Testis (tissue), 3 donors: ENCODE measurements around the gene IL17REL. TPM values are rescaled to one million over a fixed set of nuclear protein-coding genes. Genes with fewer than 3 reads are reported as not detected.

Experiments used
- DNase-seq: peaks from one replicate; pipeline ENCODE4 v3.0.0-alpha.2; 2019
- H3K27ac ChIP-seq, 2 donors: fragments of 200-600 bp; sonication (generic); one replicate each; pipeline ENCODE4 v1.5.1; 2019
- H3K27me3 ChIP-seq: fragments of 200-600 bp; sonication (generic); one replicate; pipeline ENCODE4 v1.5.1; 2019
- H3K36me3 ChIP-seq: fragments of 200-600 bp; sonication (generic); one replicate; pipeline ENCODE4 v1.5.1; 2017; ENCODE audit warnings: low read depth; ENCODE audit errors: missing control alignments
- H3K4me1 ChIP-seq: fragments of 200-600 bp; sonication (generic); one replicate; pipeline ENCODE4 v1.5.1; 2019
- H3K4me3 ChIP-seq, 2 donors: fragments of 200-600 bp; sonication (generic); one replicate each; pipeline ENCODE4 v1.5.1; 2017 to 2019
- H3K9me3 ChIP-seq: fragments of 200-600 bp; sonication (generic); one replicate; pipeline ENCODE4 v1.5.1; 2017
- POLR2A ChIP-seq: fragments of 450-650 bp; IDR thresholded peaks from one replicate; pipeline ENCODE4 v1.6.1; 2017; ENCODE audit warnings: antibody characterized with exemption, mild to moderate bottlenecking, moderate library complexity
- WGBS, 2 donors: methylation state at CpG; one replicate each; pipeline ENCODE4 v1.1.5; 2018; 5-methylcytosine and 5-hydroxymethylcytosine counted together
- intact Hi-C: fragments of 100-400 bp; cut with DNase I; formaldehyde crosslinking; loops from one replicate; pipeline ENCODE4 v1.15.1; 2023; ENCODE audit warnings: low total_unique reads
- polyA plus RNA-seq: library from polyadenylated mRNA; stranded (reverse); fragments of 350-450 nt; fragmentation: Illumina TruSeq; extraction: RNeasy Lipid Tissue Mini Kit (QIAGEN cat#74804); gene quantifications from one replicate; pipeline ENCODE4 v1.2.3, GENCODE V29; 2014; ENCODE audit warnings: low read depth, low replicate concordance; ENCODE audit not compliant: insufficient read depth
- total RNA-seq, 2 donors: library from RNA; depleted of rRNA; stranded (reverse); fragments of >200 nt; gene quantifications; one replicate each; pipeline ENCODE4 v1.2.3, GENCODE V29; 2016
- TF ChIP-seq, protein P1 (sequence below), 3 experiments: fragments of 450-650 bp in 2 of 3; fragments of 200-600 bp in 1 of 3; sonication (generic) in 1 of 3; IDR thresholded peaks; one replicate each; pipeline ENCODE4 v1.5.1; 2016 to 2019; ENCODE audit warnings: antibody characterized with exemption in 3 of 3, mild to moderate bottlenecking in 2 of 3, moderate library complexity in 1 of 3

IL17REL gene
- total and polyA plus RNA-seq, 3 donors from 2014 or later, result 0.25 to 0.55 (median 0.30) TPM

DNA sequence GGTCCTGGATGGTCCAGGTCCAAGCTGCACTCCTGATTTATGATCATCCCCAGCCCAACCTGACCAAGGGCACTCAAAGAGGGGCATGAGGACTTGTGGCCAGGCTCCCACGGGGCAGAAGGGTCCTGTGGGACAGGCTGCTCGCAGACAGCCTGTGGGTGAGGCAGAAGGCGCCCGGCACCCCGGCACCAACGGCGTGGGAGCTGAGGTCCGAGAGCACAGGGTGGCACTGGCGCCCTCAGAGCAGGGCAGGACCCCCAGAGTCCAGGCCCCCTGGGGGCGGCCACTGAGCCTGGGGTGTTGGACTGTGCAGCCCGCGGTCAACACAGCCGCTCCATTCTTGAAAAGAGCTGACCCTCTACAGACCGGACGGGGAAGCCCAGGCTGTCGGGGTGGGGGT is 3.3 kb downstream of the IL17REL start:
- H3K4me3 ChIP-seq, result no peak overlapping the region
- H3K36me3 ChIP-seq, result no peaks in the 10 kb centered on the region
- 74 to 90% methylated on average over 8 to 16 of the region's 16 CpGs for WGBS, 2 donors
- no peaks in the 10 kb centered on the region for H3K27me3 ChIP-seq
- no peak overlapping the region for H3K27ac ChIP-seq
- TF ChIP-seq, protein P1, sequence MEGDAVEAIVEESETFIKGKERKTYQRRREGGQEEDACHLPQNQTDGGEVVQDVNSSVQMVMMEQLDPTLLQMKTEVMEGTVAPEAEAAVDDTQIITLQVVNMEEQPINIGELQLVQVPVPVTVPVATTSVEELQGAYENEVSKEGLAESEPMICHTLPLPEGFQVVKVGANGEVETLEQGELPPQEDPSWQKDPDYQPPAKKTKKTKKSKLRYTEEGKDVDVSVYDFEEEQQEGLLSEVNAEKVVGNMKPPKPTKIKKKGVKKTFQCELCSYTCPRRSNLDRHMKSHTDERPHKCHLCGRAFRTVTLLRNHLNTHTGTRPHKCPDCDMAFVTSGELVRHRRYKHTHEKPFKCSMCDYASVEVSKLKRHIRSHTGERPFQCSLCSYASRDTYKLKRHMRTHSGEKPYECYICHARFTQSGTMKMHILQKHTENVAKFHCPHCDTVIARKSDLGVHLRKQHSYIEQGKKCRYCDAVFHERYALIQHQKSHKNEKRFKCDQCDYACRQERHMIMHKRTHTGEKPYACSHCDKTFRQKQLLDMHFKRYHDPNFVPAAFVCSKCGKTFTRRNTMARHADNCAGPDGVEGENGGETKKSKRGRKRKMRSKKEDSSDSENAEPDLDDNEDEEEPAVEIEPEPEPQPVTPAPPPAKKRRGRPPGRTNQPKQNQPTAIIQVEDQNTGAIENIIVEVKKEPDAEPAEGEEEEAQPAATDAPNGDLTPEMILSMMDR (IDR thresholded peaks at IDR 0.05), result no peak
- TF ChIP-seq POLR2A, result no peak
- intact Hi-C loops, result no loop called here
- peaks cover 3% of the 10 kb centered on the region for H3K4me1 ChIP-seq
- H3K9me3 ChIP-seq, result no peaks in the 10 kb centered on the region
- DNase-seq, result no peak

DNA sequence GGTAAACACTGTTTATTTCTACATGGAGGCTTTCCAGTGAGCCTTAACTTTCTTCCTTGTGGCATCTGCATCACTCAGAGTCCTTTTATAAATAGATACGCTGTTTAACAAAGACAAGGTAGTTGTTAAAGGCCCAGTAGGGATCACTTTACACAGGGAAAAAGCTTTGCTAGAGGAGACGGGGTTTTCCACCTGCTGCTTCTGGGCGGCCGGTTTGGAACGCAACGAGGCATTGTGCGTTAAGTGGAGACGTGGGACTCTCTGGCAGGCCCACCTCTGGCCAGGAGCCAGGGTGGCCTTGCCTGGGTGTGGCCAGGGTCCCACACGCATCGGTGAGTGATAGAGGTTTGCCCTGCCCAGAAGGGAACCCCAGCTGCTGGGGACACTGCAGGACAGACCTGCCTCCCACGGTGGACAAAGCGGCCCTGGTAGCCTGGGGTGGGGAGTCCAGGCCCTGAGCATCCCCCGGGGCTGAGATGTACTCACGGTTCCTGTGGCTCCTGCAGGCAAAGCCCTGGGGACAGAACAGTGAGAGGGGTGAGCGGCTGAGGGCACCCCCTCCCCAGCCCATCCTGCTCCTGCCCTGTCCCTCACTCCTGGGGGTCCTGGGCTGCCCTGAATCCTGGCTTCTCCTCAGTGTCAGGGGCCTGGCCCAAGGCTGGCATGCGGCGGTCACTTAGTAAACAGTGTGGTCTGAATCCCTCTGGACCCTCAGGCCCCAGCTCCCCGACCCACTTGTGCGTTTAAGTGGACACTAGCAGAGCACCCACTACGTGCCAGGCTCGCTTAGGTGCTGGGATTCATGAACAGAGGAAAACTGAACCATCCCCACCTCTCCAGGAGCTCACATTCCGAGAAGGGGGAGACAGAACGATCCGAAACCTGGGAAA is 4.2 kb downstream of the IL17REL start:
- Histone ChIP-seq H3K36me3 (no peaks in the 10 kb centered on the region), H3K4me1 (peaks cover 3% of the 10 kb centered on the region), H3K4me3 (no peak overlapping the region), H3K27ac (no peak overlapping the region), H3K9me3 (no peaks in the 10 kb centered on the region), H3K27me3 (no peaks in the 10 kb centered on the region)
- 83 to 84% methylated on average over 14 to 24 of the region's 24 CpGs for WGBS, 2 donors
- DNase-seq, result no peak
- TF ChIP-seq, protein P1 (IDR thresholded peaks at IDR 0.05), result no peak
- no peak for TF ChIP-seq POLR2A
- intact Hi-C loops, result no loop called here

DNA sequence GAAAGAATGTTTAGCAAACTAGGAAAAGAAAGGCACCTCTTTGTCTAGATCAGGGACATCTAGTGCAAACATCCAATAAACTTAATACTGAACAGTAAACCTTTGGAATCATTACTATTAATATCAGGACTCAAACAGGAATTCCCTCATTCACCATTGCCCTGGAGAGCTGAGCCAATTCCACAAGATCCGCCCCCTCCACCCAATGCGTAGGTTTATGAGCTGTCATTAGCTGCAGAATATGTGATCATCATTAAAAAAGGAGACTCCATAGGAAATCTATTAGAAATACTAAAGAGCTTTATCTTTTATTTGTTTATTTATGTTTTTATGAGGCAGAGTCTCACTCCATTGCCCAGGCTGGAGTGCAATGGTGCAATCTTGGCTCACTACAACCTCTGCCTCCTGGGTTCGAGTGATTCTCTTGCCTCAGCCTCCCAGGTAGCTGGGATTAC is 5.5 kb downstream of the IL17REL start:
- Histone ChIP-seq H3K36me3 (no peaks in the 10 kb centered on the region), H3K9me3 (no peaks in the 10 kb centered on the region), H3K4me3 (no peak overlapping the region), H3K4me1 (no peaks in the 10 kb centered on the region), H3K27me3 (no peaks in the 10 kb centered on the region), H3K27ac (no peak overlapping the region)
- no peak for DNase-seq
- WGBS, 2 donors, result 93 to 96% methylated on average over 3 of the region's 3 CpGs
- intact Hi-C loops, result no loop called here
- no peak for TF ChIP-seq POLR2A
- TF ChIP-seq, protein P1 (IDR thresholded peaks at IDR 0.05), result no peak

DNA sequence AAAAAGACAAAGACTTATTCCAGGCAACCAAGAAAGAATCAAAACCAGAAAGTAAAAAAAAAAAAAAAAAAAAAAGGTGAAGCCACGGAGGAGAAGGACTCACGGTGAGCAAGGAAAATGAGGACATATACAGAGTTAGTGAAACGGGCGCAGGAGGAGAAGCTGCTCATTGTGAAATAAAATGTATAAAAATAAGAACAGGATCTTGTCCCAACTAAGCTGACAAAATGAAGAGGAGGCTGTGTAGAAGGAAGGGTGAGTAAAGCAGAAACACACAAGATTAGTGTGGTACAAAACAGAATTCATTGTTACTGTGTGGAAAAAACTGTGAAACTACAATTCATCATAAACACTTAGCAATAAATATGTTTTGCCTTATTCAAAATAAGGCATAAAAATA is 7.6 kb downstream of the IL17REL start:
- no peak for TF ChIP-seq POLR2A
- TF ChIP-seq, protein P1 (IDR thresholded peaks at IDR 0.05), result no peak
- no peaks in the 10 kb centered on the region for H3K9me3 ChIP-seq
- H3K4me3 ChIP-seq, result no peak overlapping the region
- WGBS, 2 donors, result 73 to 86% methylated on average over 4 of the region's 4 CpGs
- H3K27ac ChIP-seq, result no peak overlapping the region
- H3K4me1 ChIP-seq, result no peaks in the 10 kb centered on the region
- no peak for DNase-seq
- H3K27me3 ChIP-seq, result no peaks in the 10 kb centered on the region
- no peaks in the 10 kb centered on the region for H3K36me3 ChIP-seq
- intact Hi-C loops, result no loop called here
